HG03139 (cell line): Measurements from ENCODE around the gene CLRN1.

Source experiments
- ATAC-seq: cut with Tn5 transposase; IDR thresholded peaks from one replicate; pipeline ENCODE4 v1.9.1; 2021; ENCODE audit not compliant: unreplicated experiment

CLRN1 gene

DNA sequence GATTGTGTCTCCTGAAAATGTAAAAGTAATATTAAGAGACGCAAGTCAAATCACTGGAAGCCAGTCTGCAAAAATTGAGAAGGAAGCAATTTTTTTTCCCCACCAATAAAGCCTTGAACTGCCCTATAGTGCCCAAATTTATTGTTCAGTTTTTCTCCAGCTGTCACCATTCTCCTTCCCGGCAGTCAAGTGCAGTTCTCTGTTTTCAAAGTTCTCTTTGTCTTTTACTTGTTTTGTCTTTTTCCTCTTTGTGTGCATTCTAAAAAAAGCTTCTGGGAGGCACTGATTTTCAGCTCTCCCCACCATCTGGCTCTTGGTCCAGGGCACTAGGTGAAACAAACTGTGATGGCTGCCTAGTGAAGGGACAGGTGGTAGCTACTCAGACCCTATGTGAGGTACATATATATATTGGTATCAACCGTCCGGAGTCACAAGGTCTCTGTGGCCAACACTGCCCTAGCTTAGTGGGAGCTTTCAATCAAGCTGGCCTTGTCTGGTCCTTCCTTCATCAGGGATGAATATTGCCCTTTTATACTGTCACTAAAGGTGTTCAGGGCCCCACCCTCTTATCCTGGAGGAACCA lies 6.1 kb upstream of the CLRN1 start:
- no peak for ATAC-seq

DNA sequence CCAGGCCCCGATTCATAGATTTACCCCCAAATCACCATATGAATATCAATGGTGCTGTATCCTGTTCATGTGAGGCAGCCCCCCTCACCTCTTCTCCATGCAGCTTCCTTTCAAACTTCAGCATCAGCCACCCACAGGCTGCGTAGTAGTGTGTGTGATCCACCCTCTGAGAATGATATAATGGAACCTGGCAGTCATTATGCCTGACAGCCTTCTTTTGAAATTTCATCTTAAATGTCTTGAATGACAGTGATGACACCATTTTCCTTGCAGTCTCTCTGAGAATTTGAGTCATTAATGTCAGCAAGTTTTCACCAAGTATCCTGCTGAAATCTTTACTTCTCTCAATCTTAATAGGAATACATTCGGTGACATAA lies 3.5 kb upstream of the CLRN1 start:
- ATAC-seq = no peak

DNA sequence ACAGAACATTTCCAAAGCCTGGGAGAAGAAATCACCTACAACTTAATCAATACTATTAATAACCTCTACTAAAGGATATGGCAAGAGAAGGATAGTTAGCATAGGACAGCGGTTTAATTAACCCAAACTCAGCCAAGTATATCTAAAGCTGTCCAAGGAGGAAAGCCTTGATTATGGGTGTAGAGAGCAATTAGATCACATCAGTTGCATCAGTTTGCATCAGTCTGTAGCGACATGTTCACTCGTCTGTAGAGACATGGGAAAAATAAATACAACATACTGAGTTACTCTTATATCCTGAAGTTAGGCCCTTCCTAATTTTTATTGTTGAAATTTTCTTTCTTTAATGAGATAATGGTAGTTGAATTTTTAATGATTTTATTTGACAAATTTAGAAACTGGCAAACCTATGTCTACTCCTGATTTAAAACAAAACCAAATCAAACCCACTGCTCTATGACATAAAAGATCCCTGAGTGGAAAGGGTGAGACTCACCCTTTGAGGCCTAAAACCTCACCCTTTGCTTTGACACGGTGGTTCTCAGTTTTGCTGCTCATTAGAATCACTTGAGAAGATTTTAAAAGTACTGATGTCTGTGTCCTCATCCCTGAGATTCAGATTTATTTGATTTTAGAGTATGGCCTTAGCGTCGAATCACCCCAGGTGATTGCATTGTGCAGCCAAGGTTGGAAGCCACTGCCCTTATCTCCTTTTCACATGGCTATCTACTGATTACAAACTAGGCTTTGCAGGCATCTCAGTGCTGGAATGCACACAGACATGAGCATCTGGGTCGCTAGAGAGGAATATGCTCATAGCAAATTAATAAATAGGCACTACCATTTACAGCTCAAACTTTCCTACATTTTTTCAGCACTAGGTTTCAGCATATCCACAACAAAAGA lies 2.8 kb upstream of the CLRN1 start:
- ATAC-seq = no peak

DNA sequence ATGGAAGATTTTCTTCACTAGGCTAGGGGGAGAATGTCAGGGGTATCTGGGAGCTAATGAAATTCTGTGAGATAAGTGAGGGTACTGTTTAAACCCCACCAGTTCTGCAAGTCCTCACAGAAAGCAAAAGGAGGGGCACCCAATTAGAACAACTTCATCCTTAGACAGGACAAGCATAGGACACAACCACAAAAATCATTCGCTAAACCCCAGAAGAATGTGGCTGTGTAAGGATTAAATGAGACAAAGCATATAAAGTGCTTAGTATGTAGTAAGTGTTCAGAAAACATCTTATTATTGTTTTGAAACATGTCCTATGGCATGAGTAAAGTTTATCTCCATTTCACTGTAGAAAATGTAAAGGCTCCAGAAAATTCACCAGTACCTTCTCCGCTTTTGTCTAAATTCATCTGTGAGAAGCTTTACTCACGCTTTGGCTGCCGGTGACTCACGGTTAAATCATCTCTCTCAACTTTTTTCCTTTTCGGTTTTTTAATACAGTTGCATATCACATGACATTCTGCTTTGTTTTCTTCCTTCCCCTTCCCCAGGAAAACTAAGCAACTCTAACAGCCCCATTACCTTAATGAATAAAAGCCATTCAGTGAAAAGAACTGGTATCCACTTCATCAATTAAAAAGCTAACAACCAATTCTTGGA lies 1.7 kb downstream of the CLRN1 start:
- ATAC-seq = no peak

DNA sequence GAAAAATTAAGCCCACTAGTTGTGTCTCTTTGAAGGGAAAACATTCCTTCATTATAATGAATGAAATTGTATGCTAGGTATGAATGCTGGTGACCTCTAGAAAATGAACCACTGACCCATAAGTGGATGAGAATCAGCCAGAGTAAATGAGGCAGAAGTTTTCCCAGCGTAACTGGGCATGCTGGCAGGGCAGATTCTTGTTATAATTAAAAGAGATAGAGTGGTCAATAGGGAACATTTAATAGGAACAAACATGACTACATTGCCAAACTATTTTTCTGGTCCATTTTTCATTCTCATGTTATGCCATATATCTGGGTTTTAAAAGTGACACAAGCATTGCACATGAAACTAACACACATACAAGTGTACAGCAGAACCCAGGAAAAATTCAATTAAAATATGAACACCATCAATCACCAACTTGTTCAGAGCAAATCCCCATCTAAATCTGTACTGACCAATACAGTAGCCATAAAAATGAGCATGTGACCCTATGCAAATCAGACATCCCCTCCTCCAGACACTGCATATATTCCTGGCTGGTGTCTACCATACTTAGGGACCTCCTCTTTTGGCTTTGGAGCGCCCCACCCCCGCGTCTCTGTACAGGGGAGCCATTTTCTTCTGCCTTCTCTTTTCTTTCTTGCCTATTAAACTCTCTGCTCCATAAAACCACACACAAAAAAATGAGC lies 4.0 kb downstream of the CLRN1 start:
- no peak for ATAC-seq

DNA sequence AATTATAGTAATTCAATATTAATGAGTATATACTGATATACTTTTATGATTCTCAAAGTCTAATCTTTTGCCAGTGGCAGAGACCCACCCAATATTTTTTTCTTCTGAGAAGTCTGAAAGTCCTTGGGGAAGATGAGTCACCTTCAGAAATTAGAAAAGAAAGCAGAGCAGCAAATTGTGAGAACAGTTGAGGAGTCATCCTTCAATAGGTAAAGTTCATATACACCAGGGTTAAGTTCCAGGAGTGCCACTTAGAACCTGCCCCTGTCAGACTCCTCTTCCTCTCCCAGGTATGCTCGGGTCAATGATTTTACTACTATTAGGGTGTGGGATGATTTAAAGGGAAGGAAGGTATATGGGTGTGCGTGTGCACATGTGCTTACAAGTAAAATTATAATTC lies 7.1 kb downstream of the CLRN1 start:
- ATAC-seq = no peak

DNA sequence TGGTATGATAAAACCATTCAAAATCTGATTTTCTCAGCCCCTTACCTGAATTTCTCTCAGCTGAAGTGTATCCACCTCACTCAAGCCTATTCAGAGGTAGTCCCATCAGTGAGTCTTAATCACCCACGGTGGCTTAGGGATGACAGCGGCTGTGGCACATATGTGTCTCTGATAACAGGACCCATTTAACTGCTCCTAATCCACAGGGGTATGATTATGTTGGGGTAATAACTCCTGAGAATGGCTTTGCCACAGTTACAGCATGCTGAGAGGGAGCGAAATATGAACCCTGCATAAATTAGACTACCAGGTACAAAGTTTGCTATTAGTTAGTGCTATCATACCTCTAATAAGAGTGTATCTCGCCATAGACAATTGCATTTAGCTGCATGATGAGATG lies 10.6 kb downstream of the CLRN1 start:
- no peak for ATAC-seq

DNA sequence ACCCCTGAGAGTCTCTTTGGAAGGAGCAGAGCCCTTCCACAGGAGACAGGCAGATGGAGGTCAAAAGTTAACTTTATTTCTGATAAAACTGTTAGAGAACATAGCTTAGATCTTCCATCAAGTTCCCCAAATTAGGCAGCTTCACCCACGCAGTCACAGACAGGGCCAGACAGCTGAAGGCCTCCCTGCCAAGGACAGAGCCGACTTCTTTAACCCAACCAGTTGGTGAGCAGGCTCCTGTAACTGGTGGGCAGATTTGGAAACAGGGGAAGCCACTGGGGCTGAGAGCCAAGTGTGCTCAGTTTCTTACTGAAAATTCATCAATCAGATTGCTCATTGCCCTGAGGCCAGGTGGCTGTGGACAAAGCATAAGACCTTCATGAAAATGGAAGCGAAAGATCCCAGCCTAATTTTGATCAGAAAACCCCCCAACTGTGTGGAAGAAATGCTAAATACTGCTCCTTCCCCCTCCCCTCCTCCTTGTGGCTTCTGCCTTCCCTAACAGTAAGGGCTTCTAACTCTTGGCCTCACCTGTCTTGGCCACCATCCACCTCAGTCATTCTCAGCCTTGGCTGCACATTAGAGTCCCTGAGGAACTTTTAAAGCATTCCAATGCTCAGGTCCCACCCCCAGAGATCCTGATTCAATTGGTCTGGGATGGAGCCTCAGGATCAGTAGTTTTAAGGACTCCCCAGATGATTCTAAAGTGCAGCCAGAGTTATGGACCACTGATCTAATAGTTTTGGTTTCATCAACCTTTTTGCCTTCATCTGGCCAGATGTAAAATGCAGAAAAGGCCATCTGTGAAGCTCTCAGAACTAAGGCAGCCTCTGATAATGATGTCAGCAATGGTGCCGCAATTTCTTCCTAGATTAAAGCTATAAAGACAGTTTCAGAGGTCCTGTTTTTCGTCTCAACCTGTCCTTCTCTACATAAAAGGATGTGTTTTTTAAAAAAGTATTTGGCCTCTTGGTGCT lies 11.5 kb downstream of the CLRN1 start:
- no peak for ATAC-seq

DNA sequence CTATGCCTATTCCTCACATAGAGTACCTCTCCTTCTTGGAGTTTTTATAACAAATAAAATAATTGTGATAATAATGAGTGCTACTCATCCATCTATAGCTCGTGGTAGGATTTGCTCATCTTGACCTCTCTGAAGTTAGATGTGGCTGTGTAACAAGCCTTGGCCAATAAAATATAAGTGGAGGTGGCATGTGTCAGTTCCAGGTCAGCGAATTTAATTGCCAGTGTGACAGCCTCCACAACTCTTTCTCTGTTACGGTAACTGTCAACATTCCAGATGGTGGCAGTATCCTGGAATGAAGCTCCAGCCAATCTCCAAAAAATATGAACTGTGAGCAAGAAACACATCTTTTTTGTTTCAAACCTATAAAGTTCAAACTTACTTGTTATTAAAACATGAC lies 13.8 kb downstream of the CLRN1 start:
- no peak for ATAC-seq

DNA sequence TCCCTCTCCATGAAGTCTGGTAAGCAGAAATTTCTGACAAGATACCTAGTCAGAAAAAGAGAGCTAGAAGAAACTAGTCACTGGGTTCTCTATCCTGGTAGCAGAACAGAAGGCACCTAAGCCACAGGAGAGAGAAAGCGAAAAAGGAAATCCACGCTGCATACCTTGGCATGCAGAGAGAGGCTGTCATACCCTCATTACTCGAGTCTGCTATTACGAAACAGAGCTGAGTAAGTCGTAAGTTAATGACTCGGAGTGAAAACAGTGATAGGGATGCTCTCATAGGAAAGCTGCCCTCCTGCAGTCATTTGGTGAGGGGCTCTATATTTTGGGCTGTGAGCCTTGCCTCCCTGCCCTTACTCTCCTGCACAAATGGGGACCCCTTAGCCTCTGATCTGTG lies 16.2 kb downstream of the CLRN1 start:
- no peak for ATAC-seq

DNA sequence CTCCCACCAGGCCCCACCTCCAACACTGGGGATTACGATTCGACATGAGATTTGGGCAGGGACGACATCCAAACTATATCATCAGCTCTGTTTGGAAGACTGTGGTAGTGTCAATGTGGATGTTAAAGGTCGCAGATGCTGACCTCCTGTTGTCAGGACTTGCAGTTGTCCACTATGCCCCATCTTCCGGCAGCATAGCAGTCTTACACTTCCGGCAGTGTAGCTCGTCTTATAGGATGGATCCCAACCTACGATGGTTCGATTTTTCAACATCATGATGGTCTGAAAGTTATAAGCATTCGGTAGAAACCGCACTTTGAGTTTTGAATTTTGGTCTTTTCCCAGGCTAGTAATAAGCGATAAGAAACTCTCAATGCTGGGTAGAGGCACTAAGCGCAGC lies 20.6 kb downstream of the CLRN1 start:
- no peak for ATAC-seq

DNA sequence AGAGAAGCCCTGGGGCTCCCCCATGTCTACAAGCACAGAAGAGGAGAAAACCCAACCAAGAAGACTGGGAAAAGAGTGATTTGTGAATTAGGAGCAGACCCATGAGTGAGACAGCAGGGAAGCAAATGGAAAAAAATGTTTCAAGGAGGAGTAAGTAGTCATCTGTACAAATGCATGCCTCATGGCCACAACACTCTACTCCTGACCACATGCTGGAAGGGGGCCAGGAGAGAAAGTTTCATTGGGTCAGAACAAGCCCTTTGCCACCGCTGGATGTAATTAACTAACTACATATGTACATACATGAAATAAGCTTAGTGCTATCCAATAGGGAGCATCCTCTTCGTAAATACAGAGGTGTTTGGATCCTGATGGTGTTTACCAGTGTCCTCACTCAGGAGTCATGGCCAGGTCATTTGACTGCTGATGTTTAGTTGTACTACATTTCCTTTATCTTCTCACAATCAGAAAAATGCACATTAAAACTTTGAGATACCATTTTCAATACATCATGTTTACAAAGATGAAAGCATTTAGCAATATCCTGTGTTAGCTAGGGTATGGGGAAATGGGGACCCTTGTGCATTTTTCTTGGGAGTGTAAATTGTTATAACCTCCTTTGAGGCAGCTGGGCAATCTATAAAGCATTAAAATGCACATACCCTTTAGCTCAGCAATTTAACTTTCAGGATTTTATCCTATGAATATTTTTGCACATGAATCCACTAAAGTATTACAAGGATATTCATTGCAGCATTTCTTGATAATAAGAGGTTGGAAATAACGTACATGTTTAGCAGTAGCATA lies 27.1 kb downstream of the CLRN1 start:
- ATAC-seq = no peak

DNA sequence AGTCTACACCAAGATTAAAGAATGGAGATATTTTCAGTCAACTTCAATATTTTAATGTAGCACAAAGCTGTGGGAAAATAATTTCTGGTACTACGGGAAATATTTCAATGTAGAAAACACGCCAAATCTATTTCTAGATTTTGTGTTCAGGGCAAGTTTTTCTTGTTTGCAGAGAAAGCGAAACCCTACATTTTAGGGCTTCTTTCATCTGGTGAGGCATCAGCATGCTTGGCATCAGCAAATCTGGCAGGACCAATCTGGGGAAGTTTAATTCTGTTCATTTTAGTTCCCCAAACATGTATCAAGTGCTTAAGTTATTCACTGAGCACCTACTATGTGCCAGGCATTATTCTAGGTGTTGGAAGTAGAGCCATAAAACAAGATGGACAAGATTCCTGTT lies 30.3 kb downstream of the CLRN1 start:
- no peak for ATAC-seq

DNA sequence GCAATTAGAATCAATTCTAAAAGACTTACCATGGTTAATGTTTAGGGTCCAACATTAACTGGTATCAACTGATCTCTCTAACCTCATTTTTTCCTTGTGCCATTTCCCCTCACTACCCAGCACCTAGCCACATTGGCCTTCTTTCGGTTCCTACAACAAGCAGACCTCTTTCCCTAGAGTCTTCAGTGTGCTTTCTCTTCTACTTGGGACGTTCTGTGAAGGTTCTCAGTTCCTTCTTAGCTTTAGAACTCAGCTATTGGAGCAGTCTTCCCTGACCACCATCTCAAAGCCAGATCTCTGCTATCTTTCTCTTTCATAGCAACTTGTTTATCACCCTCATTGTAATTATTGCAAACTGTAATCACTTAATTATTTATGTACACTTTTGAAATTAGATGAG lies 35.8 kb downstream of the CLRN1 start:
- no peak for ATAC-seq

DNA sequence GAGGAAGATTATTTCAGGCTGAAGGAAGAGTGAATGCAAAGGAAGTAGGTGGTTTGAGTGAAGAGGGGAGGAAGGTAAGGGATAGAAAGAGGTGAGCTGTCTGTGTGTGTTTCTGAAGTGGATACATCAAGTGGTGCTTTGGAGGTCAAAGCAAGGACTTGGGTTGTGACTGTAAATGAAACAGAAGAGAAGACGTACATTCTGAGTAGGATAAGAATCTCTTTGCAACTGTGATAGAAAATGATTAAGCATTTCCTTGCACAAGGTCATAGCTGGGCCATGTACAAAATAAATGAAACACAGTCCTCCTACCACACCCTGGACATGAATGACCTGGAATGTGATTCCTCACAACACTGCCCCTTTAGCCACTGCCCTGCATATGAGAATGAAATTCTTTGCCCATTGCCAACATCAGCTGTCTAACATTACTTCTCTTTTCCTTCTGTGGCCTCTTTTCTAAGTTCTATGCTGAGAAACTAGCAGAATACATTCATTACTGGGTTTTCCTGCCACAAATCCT lies 39.0 kb downstream of the CLRN1 start:
- no peak for ATAC-seq

DNA sequence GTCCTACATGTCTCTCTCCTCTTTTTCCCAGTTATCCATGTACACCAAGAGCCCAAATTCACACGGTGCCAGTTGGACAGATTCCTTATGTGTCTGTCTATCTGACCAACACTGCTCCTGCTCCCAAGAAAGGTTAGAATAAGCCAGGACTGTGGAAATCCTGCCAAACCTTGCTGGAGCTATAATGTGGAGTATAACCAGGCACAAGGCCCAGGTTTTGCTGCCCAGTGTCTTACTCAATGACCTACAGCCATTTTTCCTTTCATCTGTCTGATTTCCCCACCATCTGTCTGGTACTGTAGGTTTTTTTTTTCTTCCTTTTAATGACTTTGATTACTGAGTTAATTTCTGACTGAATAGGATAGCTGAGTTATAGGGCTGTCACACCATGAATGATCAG lies 40.8 kb downstream of the CLRN1 start:
- ATAC-seq = no peak

DNA sequence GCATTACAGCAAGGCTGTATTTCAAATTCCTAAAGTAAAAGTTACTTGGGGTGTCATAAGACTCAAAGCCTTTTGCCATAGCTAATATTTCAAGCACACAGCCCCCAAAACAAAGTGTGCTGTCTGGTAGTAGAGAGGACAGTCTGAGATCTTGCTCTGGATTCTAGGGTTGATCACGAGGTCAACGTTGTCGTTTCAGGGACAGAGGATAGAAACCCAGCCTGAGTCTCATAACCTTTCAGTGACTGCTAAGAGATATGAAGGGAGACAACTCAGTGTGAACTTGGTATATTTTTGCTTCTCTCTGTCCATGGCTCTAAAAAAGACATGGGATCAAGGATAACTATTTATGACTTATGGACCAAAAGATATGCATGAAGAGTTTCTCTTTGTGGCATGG lies 41.7 kb downstream of the CLRN1 start:
- ATAC-seq = no peak

DNA sequence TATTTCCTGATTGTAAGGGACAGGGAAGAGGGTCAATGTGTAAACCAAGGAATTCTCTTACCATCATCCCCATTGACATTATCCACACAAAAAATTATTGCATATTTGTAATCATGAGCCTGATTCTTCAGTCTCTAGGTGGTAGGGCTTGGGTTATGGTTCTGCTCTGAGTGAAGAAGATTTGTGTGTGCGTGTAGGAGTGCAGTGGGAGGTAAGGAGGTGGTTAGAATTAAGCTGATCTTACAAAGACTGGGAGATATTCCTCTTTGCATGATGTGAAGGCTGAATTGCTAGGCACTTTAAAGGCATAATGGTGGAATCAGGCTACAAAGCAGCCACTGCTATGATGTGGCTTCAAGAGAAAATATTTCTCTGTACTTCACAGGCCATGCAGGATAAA lies 44.3 kb downstream of the CLRN1 start:
- ATAC-seq = no peak

DNA sequence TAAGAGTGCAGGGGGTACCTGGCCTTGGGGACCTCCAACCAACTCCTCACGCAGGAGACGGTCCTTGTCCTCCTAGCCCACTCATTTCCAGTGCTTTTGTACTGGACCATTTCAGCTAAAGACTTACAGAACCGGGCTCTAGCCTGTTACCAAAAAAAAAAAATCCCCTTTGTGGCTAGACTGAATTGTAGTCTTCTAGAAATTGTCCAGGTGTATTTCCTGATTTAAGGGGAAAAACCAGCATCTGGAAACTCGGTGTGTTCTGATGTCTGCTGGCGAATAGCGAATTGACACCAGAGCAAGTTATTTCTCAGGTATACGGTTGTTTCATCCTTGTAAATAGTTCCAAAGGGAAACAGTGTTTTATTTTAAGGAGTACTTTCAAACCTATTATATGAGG lies 46.2 kb downstream of the CLRN1 start:
- ATAC-seq = no peak
